ENCODE measurements around the gene IFI35.
"Not testable (repeated sequence)": the region's sequence is repeated elsewhere in the genome, so short reads cannot be mapped to it uniquely, and the experiment has no call there.

The IFI35 gene

DNA sequence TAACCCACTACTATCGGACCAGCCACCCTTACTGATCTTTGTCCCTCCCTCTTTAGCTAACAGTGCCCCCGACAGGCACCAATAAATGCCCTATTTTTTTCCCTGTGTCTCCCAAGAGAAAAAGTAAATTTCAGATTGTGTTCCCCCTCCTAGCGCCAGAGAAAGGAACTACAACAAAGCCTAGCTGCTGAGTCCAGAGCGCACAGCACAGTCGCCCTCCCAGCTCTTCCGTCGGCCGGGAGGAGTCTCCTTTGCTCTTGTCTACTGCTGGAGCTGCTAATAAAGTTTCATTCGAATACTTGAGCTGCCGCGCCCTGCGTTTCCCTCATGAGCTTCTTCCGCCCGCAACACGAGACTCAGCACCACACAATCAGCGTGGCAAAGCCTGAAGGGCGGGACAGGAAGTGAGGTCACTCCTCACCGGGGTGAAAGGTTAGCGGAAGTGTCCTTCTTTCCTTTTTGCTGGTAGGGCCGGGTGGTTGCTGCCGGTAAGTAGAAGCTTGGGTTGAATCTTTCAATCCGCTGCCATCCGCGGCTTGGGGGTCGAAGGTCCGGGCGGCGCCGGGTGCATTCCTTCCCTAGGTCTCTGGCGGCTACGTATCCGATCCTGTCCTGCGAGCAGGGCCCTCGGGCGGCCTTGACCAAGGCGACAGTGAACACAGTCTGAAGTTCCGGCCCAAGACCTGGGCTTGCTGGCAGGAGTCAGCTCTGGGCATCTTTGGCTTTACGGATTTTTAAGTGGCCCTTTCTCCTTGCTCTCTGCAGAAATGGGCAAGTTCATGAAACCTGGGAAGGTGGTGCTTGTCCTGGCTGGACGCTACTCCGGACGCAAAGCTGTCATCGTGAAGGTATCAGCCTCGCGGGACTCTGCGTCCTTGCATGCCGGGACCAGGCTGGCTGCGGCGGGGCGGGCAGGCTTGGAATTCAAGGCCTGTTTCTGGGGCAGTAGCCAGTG lies 8.3 kb upstream of the IFI35 start, which contains the start of gene RPL27:
TSS of gene RPL27 (plus strand) at position 436 of the 955 bp plus-strand sequence. CDS start at position 768, 332 bp downstream.
- TF ChIP-seq, protein P1, sequence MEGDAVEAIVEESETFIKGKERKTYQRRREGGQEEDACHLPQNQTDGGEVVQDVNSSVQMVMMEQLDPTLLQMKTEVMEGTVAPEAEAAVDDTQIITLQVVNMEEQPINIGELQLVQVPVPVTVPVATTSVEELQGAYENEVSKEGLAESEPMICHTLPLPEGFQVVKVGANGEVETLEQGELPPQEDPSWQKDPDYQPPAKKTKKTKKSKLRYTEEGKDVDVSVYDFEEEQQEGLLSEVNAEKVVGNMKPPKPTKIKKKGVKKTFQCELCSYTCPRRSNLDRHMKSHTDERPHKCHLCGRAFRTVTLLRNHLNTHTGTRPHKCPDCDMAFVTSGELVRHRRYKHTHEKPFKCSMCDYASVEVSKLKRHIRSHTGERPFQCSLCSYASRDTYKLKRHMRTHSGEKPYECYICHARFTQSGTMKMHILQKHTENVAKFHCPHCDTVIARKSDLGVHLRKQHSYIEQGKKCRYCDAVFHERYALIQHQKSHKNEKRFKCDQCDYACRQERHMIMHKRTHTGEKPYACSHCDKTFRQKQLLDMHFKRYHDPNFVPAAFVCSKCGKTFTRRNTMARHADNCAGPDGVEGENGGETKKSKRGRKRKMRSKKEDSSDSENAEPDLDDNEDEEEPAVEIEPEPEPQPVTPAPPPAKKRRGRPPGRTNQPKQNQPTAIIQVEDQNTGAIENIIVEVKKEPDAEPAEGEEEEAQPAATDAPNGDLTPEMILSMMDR (IDR thresholded peaks at IDR 0.05; ENCODE audit: low read depth, low read length, missing control alignments): peak; percentile 90
- in situ Hi-C loops (cut with HindIII; ENCODE audit: low sequenced_read_pairs): no loop called here
- peak; percentile 100 for DNase-seq (ENCODE audit: low read depth)
- peak within 1 kb of the TSS; percentile 79 for H3K4me3 ChIP-seq (ENCODE audit: low read depth, low read length)

DNA sequence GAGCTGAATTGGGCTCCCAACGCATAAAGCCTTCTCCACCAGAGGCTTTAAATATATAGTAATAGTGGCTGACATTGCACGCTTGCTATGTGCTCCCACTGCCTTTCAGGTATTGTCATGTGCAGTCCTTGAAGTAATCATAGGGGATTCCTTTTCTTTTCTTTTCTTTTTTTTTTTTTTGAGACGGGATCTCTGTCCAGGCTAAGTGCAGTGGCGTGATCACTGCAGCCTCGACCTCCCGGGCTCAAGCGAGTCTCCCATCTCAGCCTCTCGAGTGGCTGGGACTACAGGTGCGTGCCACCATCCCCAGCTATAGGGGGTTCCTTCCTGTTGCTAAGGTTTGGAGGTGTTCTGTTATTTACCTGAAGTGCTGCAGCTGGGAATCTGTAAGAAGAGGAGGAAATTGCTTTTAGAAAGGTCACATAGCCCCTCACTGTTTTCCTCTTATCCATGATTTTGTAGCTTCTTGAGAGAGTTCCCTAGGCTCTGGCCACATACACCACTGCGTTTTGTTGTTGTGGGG lies 7.5 kb upstream of the IFI35 start:
- TF ChIP-seq, protein P1 (IDR thresholded peaks at IDR 0.05; ENCODE audit: low read depth, low read length, missing control alignments): no peak
- no peak for DNase-seq (ENCODE audit: low read depth)
- peak overlapping the region; percentile 79 for H3K4me3 ChIP-seq (ENCODE audit: low read depth, low read length)
- in situ Hi-C loops (cut with HindIII; ENCODE audit: low sequenced_read_pairs): no loop called here

DNA sequence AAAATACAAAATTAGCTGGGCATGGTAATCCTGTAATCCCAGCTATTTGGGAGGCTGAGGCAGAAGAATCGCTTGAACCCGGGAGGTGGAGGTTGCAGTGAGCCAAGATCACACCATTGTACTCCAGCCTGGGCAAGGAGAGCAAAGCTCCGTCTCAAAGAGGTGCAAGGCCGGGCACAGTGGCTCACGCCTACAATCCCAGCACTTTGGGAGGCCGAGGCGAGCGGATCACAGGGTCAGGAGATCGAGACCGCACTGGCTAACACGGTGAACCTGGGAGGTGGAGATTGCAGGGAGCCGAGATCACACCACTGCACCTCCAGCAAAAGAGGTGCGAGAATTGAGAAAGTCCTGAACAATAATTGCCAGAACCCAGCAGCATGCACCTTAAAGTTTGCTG lies 5.7 kb upstream of the IFI35 start:
- DNase-seq (ENCODE audit: low read depth); in situ Hi-C loops (cut with HindIII; ENCODE audit: low sequenced_read_pairs); H3K4me3 ChIP-seq (ENCODE audit: low read depth, low read length): not testable (repeated sequence)

DNA sequence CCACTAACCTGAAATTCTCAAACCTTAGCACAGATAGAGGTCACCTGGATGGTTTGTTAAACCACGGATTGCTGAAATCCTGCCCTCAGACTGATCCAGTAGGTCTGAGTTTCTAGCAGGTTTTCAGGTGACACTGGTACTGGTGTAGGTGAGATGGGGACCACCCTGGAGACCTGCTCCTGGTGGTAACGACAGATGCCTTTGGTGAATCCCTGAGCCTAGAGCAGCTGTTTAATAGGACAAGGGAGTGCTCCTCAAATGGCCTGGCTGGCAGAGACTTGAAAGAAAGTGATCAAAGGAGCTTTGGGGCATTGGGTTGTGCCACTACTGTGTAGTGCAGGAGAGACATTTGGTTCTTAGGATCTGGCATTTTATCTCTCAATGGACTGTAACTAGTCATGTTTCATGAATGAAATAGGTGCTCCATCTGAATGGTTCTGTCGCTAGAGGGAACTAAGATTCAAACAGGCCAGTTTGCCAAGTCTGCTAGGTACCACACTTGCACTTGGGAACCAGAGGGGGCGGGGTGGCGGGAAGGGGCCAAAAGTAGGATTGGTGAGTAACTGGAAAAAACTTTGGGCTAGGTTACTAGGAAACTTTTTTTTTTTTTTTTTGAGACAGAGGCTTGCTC lies 2.9 kb upstream of the IFI35 start:
- in situ Hi-C loops (cut with HindIII; ENCODE audit: low sequenced_read_pairs): no loop called here
- no peak for DNase-seq (ENCODE audit: low read depth)
- TF ChIP-seq, protein P1 (IDR thresholded peaks at IDR 0.05; ENCODE audit: low read depth, low read length, missing control alignments): no peak
- H3K4me3 ChIP-seq (ENCODE audit: low read depth, low read length): no peak overlapping the region

DNA sequence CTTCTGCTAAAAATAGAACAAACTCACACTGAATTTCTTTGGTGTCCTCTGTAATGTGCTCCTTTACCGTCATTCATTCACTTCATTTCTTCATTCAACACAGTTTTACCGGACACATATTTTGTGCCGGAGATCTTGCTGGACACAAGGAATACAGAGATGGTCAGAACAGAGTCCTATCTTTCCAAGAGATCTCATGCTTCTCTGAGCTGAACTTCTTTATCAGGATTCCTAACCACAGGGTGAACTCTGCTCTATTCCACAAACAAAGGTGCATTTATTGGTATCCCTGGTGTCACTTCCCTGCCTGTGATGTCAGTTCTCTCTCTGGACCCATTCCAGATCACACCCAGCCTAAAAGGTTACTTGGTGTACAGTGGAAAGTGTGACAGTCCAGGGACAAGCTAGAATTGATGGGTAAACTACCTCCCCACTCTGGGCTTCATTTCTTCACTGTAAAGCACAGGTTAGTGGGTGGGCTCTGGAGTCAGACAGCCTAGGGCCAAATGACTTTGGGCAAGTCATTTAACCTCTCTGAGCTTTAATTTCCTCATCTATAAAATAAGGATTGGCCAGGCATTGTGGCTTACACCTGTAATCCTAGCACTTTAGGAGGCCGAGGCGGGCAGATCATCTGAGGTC lies 4.2 kb downstream of the IFI35 start:
- no peak for DNase-seq (ENCODE audit: low read depth)
- in situ Hi-C loops (cut with HindIII; ENCODE audit: low sequenced_read_pairs): no loop called here
- TF ChIP-seq, protein P1 (IDR thresholded peaks at IDR 0.05; ENCODE audit: low read depth, low read length, missing control alignments): no peak
- H3K4me3 ChIP-seq (ENCODE audit: low read depth, low read length): no peak overlapping the region

DNA sequence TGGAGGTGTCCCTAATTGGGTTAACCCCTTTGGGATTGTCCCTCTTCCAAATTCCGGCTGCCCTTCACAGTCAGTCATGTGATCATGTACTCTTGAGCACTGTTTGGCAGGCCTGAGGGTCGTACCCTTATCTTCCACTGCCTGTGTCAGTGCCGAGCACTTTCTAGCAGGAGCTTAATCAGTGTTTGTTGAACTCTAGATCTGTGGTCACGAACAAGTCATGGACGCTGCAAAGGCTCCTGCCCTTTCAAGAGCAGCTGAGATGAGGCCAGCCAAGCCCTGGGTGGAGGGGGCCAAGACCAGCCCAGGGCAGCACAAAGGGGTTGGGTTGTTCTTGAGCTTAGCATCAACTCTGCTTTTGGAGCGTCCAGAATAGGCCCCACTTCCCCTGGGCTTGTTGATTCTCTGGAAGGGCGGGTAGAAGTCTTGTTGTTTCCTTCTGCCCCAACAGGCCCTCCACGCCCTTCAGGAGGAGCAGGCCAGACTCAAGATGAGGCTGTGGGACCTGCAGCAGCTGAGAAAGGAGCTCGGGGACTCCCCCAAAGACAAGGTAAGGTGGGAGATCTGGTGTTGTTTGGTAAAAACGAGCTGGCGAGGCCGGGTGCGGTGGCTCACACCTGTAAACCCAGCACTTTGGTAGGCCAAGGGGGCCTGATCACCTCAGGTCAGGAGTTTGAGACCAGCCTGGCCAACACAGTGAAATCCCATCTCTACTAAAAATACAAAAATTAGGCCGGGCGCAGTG lies 5.3 kb downstream of the IFI35 start:
- no peak overlapping the region for H3K4me3 ChIP-seq (ENCODE audit: low read depth, low read length)
- no peak for DNase-seq (ENCODE audit: low read depth)
- in situ Hi-C loops (cut with HindIII; ENCODE audit: low sequenced_read_pairs): no loop called here
- TF ChIP-seq, protein P1 (IDR thresholded peaks at IDR 0.05; ENCODE audit: low read depth, low read length, missing control alignments): no peak

All from astrocyte of the cerebellum (primary cell).